ENCODE results near the gene ATRNL1.

ATRNL1 gene

DNA sequence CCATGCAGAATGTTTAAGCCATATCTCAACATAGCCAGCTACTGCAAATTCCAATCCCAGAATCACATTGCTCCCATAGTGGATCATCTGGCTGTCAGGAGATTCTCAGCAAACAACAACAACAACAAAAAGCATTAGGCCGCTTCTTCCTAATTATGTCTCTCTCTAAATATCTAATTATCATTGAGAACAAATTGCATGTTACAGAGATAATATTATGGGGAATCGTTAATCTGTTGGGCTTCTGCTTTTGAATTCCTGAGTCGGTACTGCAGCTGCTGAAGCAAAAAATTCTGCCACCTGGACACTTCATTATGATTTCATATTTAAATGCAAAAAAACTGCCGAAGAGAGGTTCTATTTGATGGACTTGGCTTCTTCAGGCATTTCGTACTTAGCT lies 791.2 kb downstream of the ATRNL1 start:
- H3K9me3 ChIP-seq (ENCODE audit: low read length) = no peaks in the 10 kb centered on the region
- no peaks in the 10 kb centered on the region for H3K9me2 ChIP-seq (ENCODE audit: low read depth, low read length)
- no peaks in the 10 kb centered on the region for H3K4me1 ChIP-seq (ENCODE audit: insufficient read depth, low read length, severe bottlenecking)
- no peaks in the 10 kb centered on the region for H4K20me1 ChIP-seq (ENCODE audit: insufficient read depth, low read length)
- H3F3A ChIP-seq (ENCODE audit: insufficient read depth, low read length) = no peaks in the 10 kb centered on the region
- H3K36me3 ChIP-seq (ENCODE audit: insufficient read depth, low read length) = no peaks in the 10 kb centered on the region
- no peak overlapping the region for H3K4me3 ChIP-seq (ENCODE audit: low read depth, low read length, poor library complexity, severe bottlenecking)
- H3K79me2 ChIP-seq (ENCODE audit: insufficient read depth, low read length) = no peaks in the 10 kb centered on the region
- no peak overlapping the region for H3K9ac ChIP-seq (ENCODE audit: low read length)
- no peak overlapping the region for H3K4me2 ChIP-seq (ENCODE audit: low read length)
- TF ChIP-seq, protein P1, sequence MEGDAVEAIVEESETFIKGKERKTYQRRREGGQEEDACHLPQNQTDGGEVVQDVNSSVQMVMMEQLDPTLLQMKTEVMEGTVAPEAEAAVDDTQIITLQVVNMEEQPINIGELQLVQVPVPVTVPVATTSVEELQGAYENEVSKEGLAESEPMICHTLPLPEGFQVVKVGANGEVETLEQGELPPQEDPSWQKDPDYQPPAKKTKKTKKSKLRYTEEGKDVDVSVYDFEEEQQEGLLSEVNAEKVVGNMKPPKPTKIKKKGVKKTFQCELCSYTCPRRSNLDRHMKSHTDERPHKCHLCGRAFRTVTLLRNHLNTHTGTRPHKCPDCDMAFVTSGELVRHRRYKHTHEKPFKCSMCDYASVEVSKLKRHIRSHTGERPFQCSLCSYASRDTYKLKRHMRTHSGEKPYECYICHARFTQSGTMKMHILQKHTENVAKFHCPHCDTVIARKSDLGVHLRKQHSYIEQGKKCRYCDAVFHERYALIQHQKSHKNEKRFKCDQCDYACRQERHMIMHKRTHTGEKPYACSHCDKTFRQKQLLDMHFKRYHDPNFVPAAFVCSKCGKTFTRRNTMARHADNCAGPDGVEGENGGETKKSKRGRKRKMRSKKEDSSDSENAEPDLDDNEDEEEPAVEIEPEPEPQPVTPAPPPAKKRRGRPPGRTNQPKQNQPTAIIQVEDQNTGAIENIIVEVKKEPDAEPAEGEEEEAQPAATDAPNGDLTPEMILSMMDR (IDR thresholded peaks at IDR 0.05; ENCODE audit: low read length) = no peak
- TF ChIP-seq EZH2 (IDR thresholded peaks at IDR 0.05; ENCODE audit: borderline replicate concordance, low read length) = no peak
- no peak overlapping the region for H3K27ac ChIP-seq (ENCODE audit: low read depth, low read length, poor library complexity, severe bottlenecking)
- no peak overlapping the region for H2AFZ ChIP-seq (ENCODE audit: low read length)
- H3K27me3 ChIP-seq (ENCODE audit: insufficient read depth, low read length) = no peaks in the 10 kb centered on the region

DNA sequence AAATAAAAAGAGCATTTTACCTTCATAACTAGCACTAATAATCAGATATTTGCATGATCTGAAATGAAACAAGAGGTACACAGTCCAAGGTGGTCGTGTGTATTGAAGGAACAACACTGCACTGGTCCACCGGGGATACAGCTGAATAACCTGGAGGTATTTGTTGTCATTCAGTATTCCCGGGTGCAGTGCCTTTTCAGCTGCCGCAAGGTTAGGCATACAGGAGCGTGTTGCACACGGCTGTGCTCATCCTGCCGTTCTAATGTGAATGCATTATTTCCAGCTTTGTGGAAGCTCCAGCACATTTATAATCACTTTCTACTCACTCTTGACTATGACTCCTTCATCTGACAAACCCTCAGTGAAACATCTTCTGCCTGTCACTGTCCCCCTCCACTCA lies 802.0 kb downstream of the ATRNL1 start:
- Histone ChIP-seq H3K36me3 (ENCODE audit: insufficient read depth, low read length) (no peaks in the 10 kb centered on the region), H3F3A (ENCODE audit: insufficient read depth, low read length) (no peaks in the 10 kb centered on the region), H2AFZ (ENCODE audit: low read length) (no peak overlapping the region), H3K4me2 (ENCODE audit: low read length) (no peak overlapping the region), H4K20me1 (ENCODE audit: insufficient read depth, low read length) (no peaks in the 10 kb centered on the region), H3K4me3 (ENCODE audit: low read depth, low read length, poor library complexity, severe bottlenecking) (no peak overlapping the region), H3K4me1 (ENCODE audit: insufficient read depth, low read length, severe bottlenecking) (no peaks in the 10 kb centered on the region), H3K9me3 (ENCODE audit: low read length) (no peaks in the 10 kb centered on the region), H3K9me2 (ENCODE audit: low read depth, low read length) (no peaks in the 10 kb centered on the region), H3K27ac (ENCODE audit: low read depth, low read length, poor library complexity, severe bottlenecking) (no peak overlapping the region), H3K79me2 (ENCODE audit: insufficient read depth, low read length) (no peaks in the 10 kb centered on the region), H3K9ac (ENCODE audit: low read length) (no peak overlapping the region), H3K27me3 (ENCODE audit: insufficient read depth, low read length) (no peaks in the 10 kb centered on the region)
- no peak for TF ChIP-seq EZH2 (IDR thresholded peaks at IDR 0.05; ENCODE audit: borderline replicate concordance, low read length)
- TF ChIP-seq, protein P1 (IDR thresholded peaks at IDR 0.05; ENCODE audit: low read length) = no peak

DNA sequence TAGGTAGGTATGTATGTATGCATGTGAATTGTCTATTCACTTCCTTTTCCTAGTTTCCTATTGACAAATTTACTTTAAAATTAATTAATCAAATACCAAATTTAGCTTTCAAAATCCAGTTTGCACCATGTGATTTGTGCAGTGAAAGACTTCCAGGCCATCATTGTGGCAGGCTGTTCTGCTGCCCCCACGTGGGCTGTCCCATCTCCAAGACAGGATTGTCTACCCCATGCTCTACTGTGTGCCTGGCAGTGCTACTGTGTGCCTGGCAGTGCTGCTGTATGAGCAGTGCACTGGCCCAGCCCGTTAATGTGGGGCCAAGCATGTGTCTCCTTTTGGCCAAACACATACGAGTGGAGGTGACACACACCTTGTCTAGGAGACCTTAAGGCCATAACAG lies 805.1 kb downstream of the ATRNL1 start:
- no peak overlapping the region for H3K9ac ChIP-seq (ENCODE audit: low read length)
- H3K27me3 ChIP-seq (ENCODE audit: insufficient read depth, low read length) = no peaks in the 10 kb centered on the region
- H3K9me2 ChIP-seq (ENCODE audit: low read depth, low read length) = no peaks in the 10 kb centered on the region
- H3K36me3 ChIP-seq (ENCODE audit: insufficient read depth, low read length) = no peaks in the 10 kb centered on the region
- H3F3A ChIP-seq (ENCODE audit: insufficient read depth, low read length) = no peaks in the 10 kb centered on the region
- H4K20me1 ChIP-seq (ENCODE audit: insufficient read depth, low read length) = no peaks in the 10 kb centered on the region
- no peaks in the 10 kb centered on the region for H3K4me1 ChIP-seq (ENCODE audit: insufficient read depth, low read length, severe bottlenecking)
- no peak overlapping the region for H2AFZ ChIP-seq (ENCODE audit: low read length)
- no peaks in the 10 kb centered on the region for H3K9me3 ChIP-seq (ENCODE audit: low read length)
- H3K79me2 ChIP-seq (ENCODE audit: insufficient read depth, low read length) = no peaks in the 10 kb centered on the region
- no peak overlapping the region for H3K4me3 ChIP-seq (ENCODE audit: low read depth, low read length, poor library complexity, severe bottlenecking)
- no peak overlapping the region for H3K27ac ChIP-seq (ENCODE audit: low read depth, low read length, poor library complexity, severe bottlenecking)
- TF ChIP-seq EZH2 (IDR thresholded peaks at IDR 0.05; ENCODE audit: borderline replicate concordance, low read length) = no peak
- TF ChIP-seq, protein P1 (IDR thresholded peaks at IDR 0.05; ENCODE audit: low read length) = no peak
- H3K4me2 ChIP-seq (ENCODE audit: low read length) = no peak overlapping the region

Measured in OCI-LY1 (cell line).